HG03108 (cell line): Measurements from ENCODE around the gene SKAP1.

ENCODE experiments used
- ATAC-seq: cut with Tn5 transposase; IDR thresholded peaks from one replicate; pipeline ENCODE4 v1.9.1; 2021; ENCODE audit warnings: moderate library complexity; ENCODE audit not compliant: unreplicated experiment

Gene SKAP1

GRCh38 chr17:48333034-48333530, 96.9 kb downstream of the SKAP1 start:
- no peak for ATAC-seq

- ATAC-seq = no peak
Measured at GRCh38 chr17:48330887-48331286, 99.1 kb downstream of the SKAP1 start.

GRCh38 chr17:48330421-48330820, 99.6 kb downstream of the SKAP1 start:
- no peak for ATAC-seq

GRCh38 chr17:48328457-48328856, 101.6 kb downstream of the SKAP1 start:
- no peak for ATAC-seq

GRCh38 chr17:48326310-48326709, 103.7 kb downstream of the SKAP1 start:
- no peak for ATAC-seq

GRCh38 chr17:48322060-48322459, 108.0 kb downstream of the SKAP1 start:
- no peak for ATAC-seq

GRCh38 chr17:48317732-48318131, 112.3 kb downstream of the SKAP1 start:
- ATAC-seq = no peak

GRCh38 chr17:48314716-48315115, 115.3 kb downstream of the SKAP1 start:
- no peak for ATAC-seq

- no peak for ATAC-seq
Measured at GRCh38 chr17:48313096-48313755, 116.8 kb downstream of the SKAP1 start.

GRCh38 chr17:48311324-48311723, 118.7 kb downstream of the SKAP1 start:
- no peak for ATAC-seq

- no peak for ATAC-seq
Measured at GRCh38 chr17:48310748-48311213, 119.2 kb downstream of the SKAP1 start.

- no peak for ATAC-seq
Measured at GRCh38 chr17:48308581-48308980, 121.4 kb downstream of the SKAP1 start.

GRCh38 chr17:48307814-48308411, 122.1 kb downstream of the SKAP1 start:
- ATAC-seq = no peak

- no peak for ATAC-seq
Measured at GRCh38 chr17:48307255-48307654, 122.8 kb downstream of the SKAP1 start.

- ATAC-seq = no peak
Measured at GRCh38 chr17:48301002-48301401, 129.0 kb downstream of the SKAP1 start.

- ATAC-seq = no peak
Measured at GRCh38 chr17:48299760-48300159, 130.3 kb downstream of the SKAP1 start.

GRCh38 chr17:48297825-48298224, 132.2 kb downstream of the SKAP1 start:
- no peak for ATAC-seq

- no peak for ATAC-seq
Measured at GRCh38 chr17:48296453-48296852, 133.6 kb downstream of the SKAP1 start.

- no peak for ATAC-seq
Measured at GRCh38 chr17:48295362-48296288, 134.4 kb downstream of the SKAP1 start.

- no peak for ATAC-seq
Measured at GRCh38 chr17:48294806-48295361, 135.1 kb downstream of the SKAP1 start.
